ENCODE measurements around the gene GK. TPM values are rescaled to one million over a fixed set of nuclear protein-coding genes. Genes with fewer than 3 reads are reported as not detected.

The GK gene
- total RNA-seq, 1 experiment from 2014 or later = 1.7 TPM

DNA sequence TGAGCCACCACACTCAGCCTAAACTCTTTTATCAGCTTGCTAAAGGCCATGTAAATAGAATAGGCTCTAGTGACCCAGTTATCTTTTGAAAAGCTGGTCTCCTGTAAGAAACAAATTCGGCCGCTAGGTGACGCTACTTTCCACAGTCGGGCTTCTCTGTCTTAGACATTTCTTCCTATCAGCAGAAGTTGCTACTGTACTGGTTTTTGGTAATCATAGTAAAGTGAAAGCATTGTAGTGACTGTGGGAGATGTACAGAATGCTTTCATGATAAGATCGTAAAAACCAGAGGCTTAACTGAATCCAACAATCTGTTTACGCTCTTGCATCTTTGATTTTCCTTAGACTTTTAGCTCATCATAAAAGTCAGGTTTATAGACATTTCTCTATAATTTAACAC is 82.6 kb downstream of the GK start:
- intact Hi-C loops (cut with micrococcal nuclease; ENCODE audit: unreplicated experiment) = loop anchor here (5.0 kb wide), 1 partner anchor 86 kb away; no protein-coding TSS in a partner anchor
- ChIA-PET POLR2A (no interaction called here), CTCF (interaction anchor here (1.1 kb wide), 1 partner anchor 87 kb away, joined by 3 read pairs; no protein-coding TSS in a partner anchor)
- Histone ChIP-seq H3K36me3 (ENCODE audit: control insufficient read depth, insufficient read depth, low read length) (no peaks in the 10 kb centered on the region), H3K27me3 (ENCODE audit: control insufficient read depth, insufficient read depth, low read length) (no peaks in the 10 kb centered on the region), H3K4me3 (ENCODE audit: low read depth in 2 of 2, low read length in 2 of 2) (no peak overlapping the region), H3K27ac (ENCODE audit: low read length) (no peak overlapping the region), H3K4me1 (ENCODE audit: control insufficient read depth, insufficient read depth, low read length) (no peaks in the 10 kb centered on the region), H3K9me3 (ENCODE audit: control insufficient read depth, insufficient read depth, low read depth, low read length) (no peaks in the 10 kb centered on the region)
- ATAC-seq (peak; percentile 70; the same call in 1 of the 2 replicates), DNase-seq (ENCODE audit: low read depth, low spot score) (peak; percentile 43)
- in situ Hi-C loops (cut with HindIII; ENCODE audit: low pct_unique_long_range_greater_than_20kb, low sequenced_read_pairs) = no loop called here
- no peak for TF ChIP-seq POLR2AphosphoS5 (IDR thresholded peaks at IDR 0.05; ENCODE audit: low read depth, low read length)
- TF ChIP-seq, protein P1, sequence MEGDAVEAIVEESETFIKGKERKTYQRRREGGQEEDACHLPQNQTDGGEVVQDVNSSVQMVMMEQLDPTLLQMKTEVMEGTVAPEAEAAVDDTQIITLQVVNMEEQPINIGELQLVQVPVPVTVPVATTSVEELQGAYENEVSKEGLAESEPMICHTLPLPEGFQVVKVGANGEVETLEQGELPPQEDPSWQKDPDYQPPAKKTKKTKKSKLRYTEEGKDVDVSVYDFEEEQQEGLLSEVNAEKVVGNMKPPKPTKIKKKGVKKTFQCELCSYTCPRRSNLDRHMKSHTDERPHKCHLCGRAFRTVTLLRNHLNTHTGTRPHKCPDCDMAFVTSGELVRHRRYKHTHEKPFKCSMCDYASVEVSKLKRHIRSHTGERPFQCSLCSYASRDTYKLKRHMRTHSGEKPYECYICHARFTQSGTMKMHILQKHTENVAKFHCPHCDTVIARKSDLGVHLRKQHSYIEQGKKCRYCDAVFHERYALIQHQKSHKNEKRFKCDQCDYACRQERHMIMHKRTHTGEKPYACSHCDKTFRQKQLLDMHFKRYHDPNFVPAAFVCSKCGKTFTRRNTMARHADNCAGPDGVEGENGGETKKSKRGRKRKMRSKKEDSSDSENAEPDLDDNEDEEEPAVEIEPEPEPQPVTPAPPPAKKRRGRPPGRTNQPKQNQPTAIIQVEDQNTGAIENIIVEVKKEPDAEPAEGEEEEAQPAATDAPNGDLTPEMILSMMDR (IDR thresholded peaks at IDR 0.05) = peak; percentile 76
- BruUV-seq (replicated peaks) = no TSS peak

DNA sequence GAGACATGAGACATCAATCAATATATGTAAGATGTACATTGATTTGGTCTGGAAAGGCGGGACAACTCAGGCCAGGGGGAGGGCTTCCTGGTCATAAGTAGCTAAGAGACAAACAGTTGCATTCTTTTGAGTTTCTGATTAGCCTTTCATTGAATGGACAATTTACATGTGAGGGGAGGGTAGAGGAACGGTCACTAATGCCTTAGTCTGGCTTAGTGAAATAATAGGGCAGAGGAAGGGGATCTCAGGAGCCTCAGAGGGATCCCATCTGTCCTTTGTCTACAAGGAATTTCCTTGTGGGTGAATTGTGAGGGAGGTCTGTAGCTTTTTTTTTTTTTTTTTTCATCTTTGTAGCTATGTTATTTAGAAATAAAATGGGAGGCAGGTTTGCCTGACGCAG is 88.3 kb downstream of the GK start:
- POLR2A ChIA-PET = no interaction called here
- no TSS peak for BruUV-seq (replicated peaks)
- in situ Hi-C loops (cut with HindIII; ENCODE audit: low pct_unique_long_range_greater_than_20kb, low sequenced_read_pairs) (no loop called here), intact Hi-C loops (cut with micrococcal nuclease; ENCODE audit: unreplicated experiment) (no loop called here)
- no peak for DNase-seq (ENCODE audit: low read depth, low spot score)
- H3K27me3 ChIP-seq (ENCODE audit: control insufficient read depth, insufficient read depth, low read length) = no peaks in the 10 kb centered on the region
- no peak for ATAC-seq
- no peaks in the 10 kb centered on the region for H3K4me1 ChIP-seq (ENCODE audit: control insufficient read depth, insufficient read depth, low read length)
- TF ChIP-seq TCF7L2 (IDR thresholded peaks at IDR 0.05; ENCODE audit: low read depth, low read length) (no peak), POLR2AphosphoS5 (IDR thresholded peaks at IDR 0.05; ENCODE audit: low read depth, low read length) (no peak), SIN3A (IDR thresholded peaks at IDR 0.05; ENCODE audit: borderline replicate concordance, insufficient read depth, low read depth, low read length) (no peak)
- TF ChIP-seq, protein P1 (IDR thresholded peaks at IDR 0.05) = no peak
- no peaks in the 10 kb centered on the region for H3K9me3 ChIP-seq (ENCODE audit: control insufficient read depth, insufficient read depth, low read depth, low read length)
- no peak overlapping the region for H3K4me3 ChIP-seq (ENCODE audit: low read depth in 2 of 2, low read length in 2 of 2)
- H3K27ac ChIP-seq (ENCODE audit: low read length) = no peak overlapping the region
- CTCF ChIA-PET = no interaction called here
- no peaks in the 10 kb centered on the region for H3K36me3 ChIP-seq (ENCODE audit: control insufficient read depth, insufficient read depth, low read length)

DNA sequence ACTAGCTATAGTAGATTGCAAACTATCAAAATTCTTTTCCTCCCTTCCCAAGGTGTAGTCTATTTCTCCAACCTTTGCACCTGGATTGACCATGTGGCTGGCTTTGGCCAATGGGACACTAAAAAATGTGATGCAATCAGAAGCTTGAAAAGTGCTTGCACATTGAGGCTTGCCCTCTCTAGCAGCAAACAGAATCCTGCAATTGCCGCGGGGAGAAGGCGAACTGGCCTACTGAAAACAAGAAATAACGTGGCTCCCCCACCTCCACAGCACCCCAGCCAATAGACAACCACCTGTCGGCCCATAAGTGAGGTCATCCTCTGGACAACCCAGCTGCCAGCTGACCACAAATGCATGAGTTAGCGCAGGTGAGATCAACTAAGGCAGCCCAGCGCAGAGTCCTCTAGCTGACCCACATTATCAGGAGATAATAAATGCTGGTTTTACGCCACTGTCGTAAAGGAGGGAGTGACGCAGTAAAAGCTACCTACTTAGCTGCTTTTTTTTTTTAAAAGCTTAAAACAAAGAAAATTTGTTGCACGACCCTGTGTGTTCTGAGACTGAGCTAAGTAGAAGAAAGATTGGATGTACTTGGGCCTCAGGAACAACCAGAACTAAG is 95.2 kb downstream of the GK start:
- intact Hi-C loops (cut with micrococcal nuclease; ENCODE audit: unreplicated experiment) = no loop called here
- POLR2A ChIA-PET = no interaction called here
- TF ChIP-seq SIN3A (IDR thresholded peaks at IDR 0.05; ENCODE audit: borderline replicate concordance, insufficient read depth, low read depth, low read length) = no peak
- TF ChIP-seq, protein P1 (IDR thresholded peaks at IDR 0.05) = no peak
- TF ChIP-seq, protein P2, sequence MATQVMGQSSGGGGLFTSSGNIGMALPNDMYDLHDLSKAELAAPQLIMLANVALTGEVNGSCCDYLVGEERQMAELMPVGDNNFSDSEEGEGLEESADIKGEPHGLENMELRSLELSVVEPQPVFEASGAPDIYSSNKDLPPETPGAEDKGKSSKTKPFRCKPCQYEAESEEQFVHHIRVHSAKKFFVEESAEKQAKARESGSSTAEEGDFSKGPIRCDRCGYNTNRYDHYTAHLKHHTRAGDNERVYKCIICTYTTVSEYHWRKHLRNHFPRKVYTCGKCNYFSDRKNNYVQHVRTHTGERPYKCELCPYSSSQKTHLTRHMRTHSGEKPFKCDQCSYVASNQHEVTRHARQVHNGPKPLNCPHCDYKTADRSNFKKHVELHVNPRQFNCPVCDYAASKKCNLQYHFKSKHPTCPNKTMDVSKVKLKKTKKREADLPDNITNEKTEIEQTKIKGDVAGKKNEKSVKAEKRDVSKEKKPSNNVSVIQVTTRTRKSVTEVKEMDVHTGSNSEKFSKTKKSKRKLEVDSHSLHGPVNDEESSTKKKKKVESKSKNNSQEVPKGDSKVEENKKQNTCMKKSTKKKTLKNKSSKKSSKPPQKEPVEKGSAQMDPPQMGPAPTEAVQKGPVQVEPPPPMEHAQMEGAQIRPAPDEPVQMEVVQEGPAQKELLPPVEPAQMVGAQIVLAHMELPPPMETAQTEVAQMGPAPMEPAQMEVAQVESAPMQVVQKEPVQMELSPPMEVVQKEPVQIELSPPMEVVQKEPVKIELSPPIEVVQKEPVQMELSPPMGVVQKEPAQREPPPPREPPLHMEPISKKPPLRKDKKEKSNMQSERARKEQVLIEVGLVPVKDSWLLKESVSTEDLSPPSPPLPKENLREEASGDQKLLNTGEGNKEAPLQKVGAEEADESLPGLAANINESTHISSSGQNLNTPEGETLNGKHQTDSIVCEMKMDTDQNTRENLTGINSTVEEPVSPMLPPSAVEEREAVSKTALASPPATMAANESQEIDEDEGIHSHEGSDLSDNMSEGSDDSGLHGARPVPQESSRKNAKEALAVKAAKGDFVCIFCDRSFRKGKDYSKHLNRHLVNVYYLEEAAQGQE (IDR thresholded peaks at IDR 0.05; ENCODE audit: insufficient read depth in 1 of 2, low read depth in 2 of 2, low read length in 1 of 2) = no peak
- TF ChIP-seq TCF7L2 (IDR thresholded peaks at IDR 0.05; ENCODE audit: low read depth, low read length) = no peak
- no peak for TF ChIP-seq POLR2AphosphoS5 (IDR thresholded peaks at IDR 0.05; ENCODE audit: low read depth, low read length)
- H3K4me3 ChIP-seq (ENCODE audit: low read depth in 2 of 2, low read length in 2 of 2) = no peak overlapping the region
- H3K36me3 ChIP-seq (ENCODE audit: control insufficient read depth, insufficient read depth, low read length) = no peaks in the 10 kb centered on the region
- in situ Hi-C loops (cut with HindIII; ENCODE audit: low pct_unique_long_range_greater_than_20kb, low sequenced_read_pairs) = no loop called here
- no peaks in the 10 kb centered on the region for H3K27me3 ChIP-seq (ENCODE audit: control insufficient read depth, insufficient read depth, low read length)
- no peaks in the 10 kb centered on the region for H3K9me3 ChIP-seq (ENCODE audit: control insufficient read depth, insufficient read depth, low read depth, low read length)
- H3K27ac ChIP-seq (ENCODE audit: low read length) = no peak overlapping the region
- BruUV-seq (replicated peaks) = no TSS peak
- ATAC-seq (no peak), DNase-seq (ENCODE audit: low read depth, low spot score) (no peak)
- H3K4me1 ChIP-seq (ENCODE audit: control insufficient read depth, insufficient read depth, low read length) = no peaks in the 10 kb centered on the region
- CTCF ChIA-PET = no interaction called here
